Measurements from ENCODE around the gene MAP1LC3B.

The MAP1LC3B gene

GRCh38 chr16:87348616-87349157 lies 43.4 kb upstream of the MAP1LC3B start:
- TF ChIP-seq TCF4 (CRISPR knock-in tag; IDR thresholded peaks at IDR 0.05; ENCODE audit: borderline replicate concordance) = no peak
- no peak for ATAC-seq

GRCh38 chr16:87350031-87350430 lies 42.1 kb upstream of the MAP1LC3B start:
- TF ChIP-seq SNAI2 (CRISPR knock-in tag; IDR thresholded peaks at IDR 0.05) (no peak), ZNF70 (CRISPR knock-in tag; IDR thresholded peaks at IDR 0.05) (no peak), ESRRG (CRISPR knock-in tag; IDR thresholded peaks at IDR 0.05) (no peak), BACH2 (CRISPR knock-in tag; IDR thresholded peaks at IDR 0.05; ENCODE audit: borderline replicate concordance) (no peak), CSDC2 (CRISPR knock-in tag; IDR thresholded peaks at IDR 0.05) (no peak), PPARA (CRISPR knock-in tag; IDR thresholded peaks at IDR 0.05; ENCODE audit: borderline replicate concordance) (no peak), GLIS3 (CRISPR knock-in tag; IDR thresholded peaks at IDR 0.05) (no peak)
- TF ChIP-seq, protein P1, sequence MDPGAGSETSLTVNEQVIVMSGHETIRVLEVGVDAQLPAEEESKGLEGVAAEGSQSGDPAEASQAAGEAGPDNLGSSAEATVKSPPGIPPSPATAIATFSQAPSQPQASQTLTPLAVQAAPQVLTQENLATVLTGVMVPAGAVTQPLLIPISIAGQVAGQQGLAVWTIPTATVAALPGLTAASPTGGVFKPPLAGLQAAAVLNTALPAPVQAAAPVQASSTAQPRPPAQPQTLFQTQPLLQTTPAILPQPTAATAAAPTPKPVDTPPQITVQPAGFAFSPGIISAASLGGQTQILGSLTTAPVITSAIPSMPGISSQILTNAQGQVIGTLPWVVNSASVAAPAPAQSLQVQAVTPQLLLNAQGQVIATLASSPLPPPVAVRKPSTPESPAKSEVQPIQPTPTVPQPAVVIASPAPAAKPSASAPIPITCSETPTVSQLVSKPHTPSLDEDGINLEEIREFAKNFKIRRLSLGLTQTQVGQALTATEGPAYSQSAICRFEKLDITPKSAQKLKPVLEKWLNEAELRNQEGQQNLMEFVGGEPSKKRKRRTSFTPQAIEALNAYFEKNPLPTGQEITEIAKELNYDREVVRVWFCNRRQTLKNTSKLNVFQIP (CRISPR knock-in tag; IDR thresholded peaks at IDR 0.05; ENCODE audit: borderline replicate concordance, low read depth) = no peak
- ATAC-seq = no peak

DNA sequence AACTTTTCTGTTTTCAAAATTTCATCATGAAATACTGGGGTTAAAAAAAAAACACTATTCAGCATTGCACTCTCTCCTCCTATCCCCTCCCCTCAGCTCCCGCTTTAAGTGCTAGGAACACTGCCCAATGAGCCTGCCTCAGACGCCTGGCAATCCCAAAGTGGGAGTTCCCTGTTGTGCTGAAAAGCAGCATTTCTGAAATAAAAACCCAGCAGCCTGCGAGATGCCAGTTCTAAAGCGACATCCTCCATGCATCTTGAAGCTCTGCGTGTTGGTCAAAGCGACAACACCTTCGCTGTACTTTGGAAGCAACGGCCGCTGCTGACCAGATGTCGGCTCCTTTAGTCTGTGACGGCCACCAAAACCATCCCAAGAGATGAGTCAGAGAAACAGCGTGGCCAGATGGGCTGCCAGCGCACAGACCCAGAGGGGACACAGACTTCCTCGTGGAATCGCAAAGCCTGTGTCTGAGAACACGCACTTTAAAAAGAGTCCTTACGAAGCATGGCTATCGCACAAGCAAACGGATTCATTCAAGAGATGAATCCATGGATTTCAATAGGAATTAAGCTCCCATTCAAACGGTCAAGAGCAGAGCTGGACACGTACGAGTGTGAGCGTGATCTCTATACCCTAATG lies 41.3 kb upstream of the MAP1LC3B start:
- ATAC-seq = peak; percentile 77
- no peak for TF ChIP-seq PATZ1 (CRISPR knock-in tag; IDR thresholded peaks at IDR 0.05; ENCODE audit: borderline replicate concordance)
- TF ChIP-seq, protein P1 (CRISPR knock-in tag; IDR thresholded peaks at IDR 0.05; ENCODE audit: borderline replicate concordance, low read depth) = no peak
- TF ChIP-seq BACH2 (CRISPR knock-in tag; IDR thresholded peaks at IDR 0.05; ENCODE audit: borderline replicate concordance) = no peak
- TF ChIP-seq, protein P2, sequence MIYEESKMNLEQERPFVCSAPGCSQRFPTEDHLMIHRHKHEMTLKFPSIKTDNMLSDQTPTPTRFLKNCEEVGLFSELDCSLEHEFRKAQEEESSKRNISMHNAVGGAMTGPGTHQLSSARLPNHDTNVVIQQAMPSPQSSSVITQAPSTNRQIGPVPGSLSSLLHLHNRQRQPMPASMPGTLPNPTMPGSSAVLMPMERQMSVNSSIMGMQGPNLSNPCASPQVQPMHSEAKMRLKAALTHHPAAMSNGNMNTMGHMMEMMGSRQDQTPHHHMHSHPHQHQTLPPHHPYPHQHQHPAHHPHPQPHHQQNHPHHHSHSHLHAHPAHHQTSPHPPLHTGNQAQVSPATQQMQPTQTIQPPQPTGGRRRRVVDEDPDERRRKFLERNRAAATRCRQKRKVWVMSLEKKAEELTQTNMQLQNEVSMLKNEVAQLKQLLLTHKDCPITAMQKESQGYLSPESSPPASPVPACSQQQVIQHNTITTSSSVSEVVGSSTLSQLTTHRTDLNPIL (CRISPR knock-in tag; IDR thresholded peaks at IDR 0.05; ENCODE audit: low read depth) = no peak
- no peak for TF ChIP-seq ESRRG (CRISPR knock-in tag; IDR thresholded peaks at IDR 0.05)
- TF ChIP-seq RARB (CRISPR knock-in tag; IDR thresholded peaks at IDR 0.05) = no peak
- peak; percentile 84 for TF ChIP-seq TCF4 (CRISPR knock-in tag; IDR thresholded peaks at IDR 0.05; ENCODE audit: borderline replicate concordance)

GRCh38 chr16:87351320-87351698 lies 40.8 kb upstream of the MAP1LC3B start:
- ATAC-seq = peak; percentile 56
- TF ChIP-seq ZFP3 (CRISPR knock-in tag; IDR thresholded peaks at IDR 0.05) (no peak), ESRRG (CRISPR knock-in tag; IDR thresholded peaks at IDR 0.05) (no peak), OSR1 (CRISPR knock-in tag; IDR thresholded peaks at IDR 0.05) (no peak), ZNF8 (CRISPR knock-in tag; IDR thresholded peaks at IDR 0.05) (no peak)
- TF ChIP-seq, protein P3, sequence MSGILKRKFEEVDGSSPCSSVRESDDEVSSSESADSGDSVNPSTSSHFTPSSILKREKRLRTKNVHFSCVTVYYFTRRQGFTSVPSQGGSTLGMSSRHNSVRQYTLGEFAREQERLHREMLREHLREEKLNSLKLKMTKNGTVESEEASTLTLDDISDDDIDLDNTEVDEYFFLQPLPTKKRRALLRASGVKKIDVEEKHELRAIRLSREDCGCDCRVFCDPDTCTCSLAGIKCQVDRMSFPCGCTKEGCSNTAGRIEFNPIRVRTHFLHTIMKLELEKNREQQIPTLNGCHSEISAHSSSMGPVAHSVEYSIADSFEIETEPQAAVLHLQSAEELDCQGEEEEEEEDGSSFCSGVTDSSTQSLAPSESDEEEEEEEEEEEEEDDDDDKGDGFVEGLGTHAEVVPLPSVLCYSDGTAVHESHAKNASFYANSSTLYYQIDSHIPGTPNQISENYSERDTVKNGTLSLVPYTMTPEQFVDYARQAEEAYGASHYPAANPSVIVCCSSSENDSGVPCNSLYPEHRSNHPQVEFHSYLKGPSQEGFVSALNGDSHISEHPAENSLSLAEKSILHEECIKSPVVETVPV (CRISPR knock-in tag; IDR thresholded peaks at IDR 0.05) = no peak

DNA sequence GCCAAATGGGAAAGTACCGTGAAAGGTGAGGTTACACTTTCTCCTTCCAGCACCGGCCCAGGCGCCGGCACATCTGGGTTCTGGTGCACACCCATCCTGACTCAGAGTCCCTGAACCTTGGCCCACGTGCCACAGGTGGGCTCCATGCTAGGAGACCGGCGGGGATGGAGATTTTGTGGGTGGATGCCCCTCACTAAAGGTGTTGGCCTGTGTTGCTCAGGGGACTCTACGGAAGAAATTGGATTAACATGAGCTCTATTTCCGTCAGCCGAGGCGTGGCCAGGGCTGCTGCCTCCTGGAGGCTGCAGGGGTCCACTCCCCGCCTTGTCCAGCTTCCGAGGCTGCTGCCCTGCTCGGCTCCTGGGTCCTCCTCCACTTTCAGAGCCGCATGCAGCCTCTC lies 39.3 kb upstream of the MAP1LC3B start:
- ATAC-seq = no peak
- no peak for TF ChIP-seq ZNF565 (CRISPR knock-in tag; conservative IDR thresholded peaks at IDR 0.05; ENCODE audit: low read depth)
- TF ChIP-seq, protein P1 (CRISPR knock-in tag; IDR thresholded peaks at IDR 0.05; ENCODE audit: borderline replicate concordance, low read depth) = no peak
- no peak for TF ChIP-seq ZFP30 (CRISPR knock-in tag; IDR thresholded peaks at IDR 0.05)
- no peak for TF ChIP-seq TOX (CRISPR knock-in tag; IDR thresholded peaks at IDR 0.05; ENCODE audit: borderline replicate concordance)
- TF ChIP-seq SNAI2 (CRISPR knock-in tag; IDR thresholded peaks at IDR 0.05) = no peak
- TF ChIP-seq CSDC2 (CRISPR knock-in tag; IDR thresholded peaks at IDR 0.05) = no peak
- no peak for TF ChIP-seq PPARA (CRISPR knock-in tag; IDR thresholded peaks at IDR 0.05; ENCODE audit: borderline replicate concordance)
- no peak for TF ChIP-seq BACH2 (CRISPR knock-in tag; IDR thresholded peaks at IDR 0.05; ENCODE audit: borderline replicate concordance)
- no peak for TF ChIP-seq TCF4 (CRISPR knock-in tag; IDR thresholded peaks at IDR 0.05; ENCODE audit: borderline replicate concordance)
- TF ChIP-seq, protein P2 (CRISPR knock-in tag; IDR thresholded peaks at IDR 0.05; ENCODE audit: low read depth) = no peak
- no peak for TF ChIP-seq ISL1 (CRISPR knock-in tag; IDR thresholded peaks at IDR 0.05)

Measured in SK-N-SH treated with all-trans-retinoic acid at 6 μM for 48 hours (cell line).